Measurements from ENCODE around the gene C2orf92.

Gene C2orf92

DNA sequence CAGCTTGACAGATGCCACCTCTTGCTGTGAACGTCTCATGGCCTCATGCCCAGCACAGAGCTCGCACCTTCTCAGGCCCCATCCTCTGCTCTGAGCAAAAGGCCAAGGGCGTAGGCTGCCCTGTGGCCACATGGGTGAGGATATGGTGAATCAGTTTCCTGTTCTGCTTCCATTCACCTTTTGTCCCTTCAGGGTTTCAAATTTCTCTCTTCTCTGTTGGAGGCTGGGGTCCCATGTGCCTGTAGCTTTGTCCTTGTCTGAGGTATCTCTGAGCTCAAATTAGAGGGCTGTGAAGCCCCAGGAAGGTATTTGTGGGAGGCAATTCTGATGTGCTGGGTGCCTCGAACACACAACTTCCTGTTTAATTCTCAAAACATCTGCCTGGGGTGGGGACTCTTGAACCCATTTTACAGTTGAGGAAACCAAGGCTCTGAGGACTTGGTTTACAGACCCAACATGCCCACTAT is 72.9 kb downstream of the C2orf92 start:
- H3K4me3 ChIP-seq (ENCODE audit: low read depth, low read length) = no peak overlapping the region
- peak; percentile 27 for DNase-seq (ENCODE audit: low read depth)
- TF ChIP-seq, protein P1, sequence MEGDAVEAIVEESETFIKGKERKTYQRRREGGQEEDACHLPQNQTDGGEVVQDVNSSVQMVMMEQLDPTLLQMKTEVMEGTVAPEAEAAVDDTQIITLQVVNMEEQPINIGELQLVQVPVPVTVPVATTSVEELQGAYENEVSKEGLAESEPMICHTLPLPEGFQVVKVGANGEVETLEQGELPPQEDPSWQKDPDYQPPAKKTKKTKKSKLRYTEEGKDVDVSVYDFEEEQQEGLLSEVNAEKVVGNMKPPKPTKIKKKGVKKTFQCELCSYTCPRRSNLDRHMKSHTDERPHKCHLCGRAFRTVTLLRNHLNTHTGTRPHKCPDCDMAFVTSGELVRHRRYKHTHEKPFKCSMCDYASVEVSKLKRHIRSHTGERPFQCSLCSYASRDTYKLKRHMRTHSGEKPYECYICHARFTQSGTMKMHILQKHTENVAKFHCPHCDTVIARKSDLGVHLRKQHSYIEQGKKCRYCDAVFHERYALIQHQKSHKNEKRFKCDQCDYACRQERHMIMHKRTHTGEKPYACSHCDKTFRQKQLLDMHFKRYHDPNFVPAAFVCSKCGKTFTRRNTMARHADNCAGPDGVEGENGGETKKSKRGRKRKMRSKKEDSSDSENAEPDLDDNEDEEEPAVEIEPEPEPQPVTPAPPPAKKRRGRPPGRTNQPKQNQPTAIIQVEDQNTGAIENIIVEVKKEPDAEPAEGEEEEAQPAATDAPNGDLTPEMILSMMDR (conservative IDR thresholded peaks at IDR 0.05; ENCODE audit: low read depth, low read length) = no peak

DNA sequence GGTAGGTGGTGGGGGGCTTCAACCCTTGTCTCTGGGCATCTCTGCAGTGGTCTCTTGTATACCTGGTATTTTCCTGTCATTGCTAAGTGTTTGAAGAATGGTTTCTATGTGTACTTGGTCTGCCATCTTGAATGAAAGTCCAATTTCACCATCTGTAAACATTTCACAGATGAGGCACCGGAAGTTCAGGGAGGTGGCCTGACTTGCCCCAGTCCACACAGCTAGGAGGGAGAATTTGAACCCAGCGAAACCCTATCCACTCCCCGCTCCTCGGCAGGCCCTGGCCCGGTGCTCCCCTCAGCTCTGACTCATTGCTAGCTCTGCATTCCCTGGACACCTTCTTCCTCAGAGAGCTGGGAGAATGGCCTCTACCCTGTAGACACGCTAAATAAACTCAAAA is 74.4 kb downstream of the C2orf92 start:
- TF ChIP-seq, protein P1 (conservative IDR thresholded peaks at IDR 0.05; ENCODE audit: low read depth, low read length) = no peak
- DNase-seq (ENCODE audit: low read depth) = peak; percentile 25
- no peak overlapping the region for H3K4me3 ChIP-seq (ENCODE audit: low read depth, low read length)

DNA sequence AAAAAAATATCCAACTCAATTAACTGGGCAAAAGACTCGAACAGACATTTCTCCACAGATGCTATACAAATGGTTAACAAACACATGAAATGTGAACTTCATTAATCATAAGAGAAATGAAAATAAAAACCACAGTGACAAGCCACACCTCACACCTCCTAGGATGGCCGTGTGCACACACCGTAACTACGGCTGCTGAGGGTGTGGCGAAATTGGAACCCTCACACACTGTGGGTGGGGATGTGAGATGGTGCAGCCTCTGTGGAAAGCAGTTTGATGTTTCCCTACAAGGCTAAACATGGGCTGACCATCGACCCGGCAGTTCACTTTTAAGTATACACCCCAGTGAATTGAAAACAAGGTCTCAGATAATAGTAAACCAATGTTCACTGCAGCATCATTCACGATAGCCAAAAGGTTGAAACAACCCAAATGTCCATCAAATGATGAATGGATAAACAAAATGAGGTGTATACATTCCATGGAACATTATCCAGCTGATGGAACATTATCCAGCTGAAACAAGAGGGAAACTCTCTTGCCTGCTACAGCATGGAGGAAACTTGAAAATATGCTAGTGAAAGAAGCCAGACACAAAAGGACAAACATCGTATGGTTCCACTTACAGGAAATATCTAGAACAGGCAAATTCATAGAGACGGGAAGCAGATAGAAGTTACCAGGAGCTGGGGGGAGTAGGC is 76.1 kb downstream of the C2orf92 start:
- H3K4me3 ChIP-seq (ENCODE audit: low read depth, low read length) = no peak overlapping the region
- TF ChIP-seq, protein P1 (conservative IDR thresholded peaks at IDR 0.05; ENCODE audit: low read depth, low read length) = no peak
- no peak for DNase-seq (ENCODE audit: low read depth)

DNA sequence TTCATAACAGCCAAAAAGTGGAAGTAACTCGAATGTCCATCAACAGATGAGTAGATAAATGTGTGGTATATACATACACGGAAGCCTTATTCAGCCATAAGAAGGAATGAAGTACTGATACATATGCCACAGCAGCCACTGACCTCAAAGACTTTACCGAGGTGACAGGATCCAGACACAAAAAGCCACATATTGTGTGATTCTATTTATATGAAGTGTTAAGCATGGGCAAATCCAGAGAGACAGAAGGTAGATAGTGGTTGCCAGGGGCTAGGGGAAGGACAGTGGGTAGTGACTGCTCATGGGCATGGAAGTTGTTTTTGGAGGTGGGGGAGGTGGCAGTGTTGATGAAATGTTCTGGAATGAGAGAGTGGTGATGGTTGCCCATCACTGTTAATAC is 77.8 kb downstream of the C2orf92 start:
- TF ChIP-seq, protein P1 (conservative IDR thresholded peaks at IDR 0.05; ENCODE audit: low read depth, low read length) = no peak
- no peak overlapping the region for H3K4me3 ChIP-seq (ENCODE audit: low read depth, low read length)
- no peak for DNase-seq (ENCODE audit: low read depth)

DNA sequence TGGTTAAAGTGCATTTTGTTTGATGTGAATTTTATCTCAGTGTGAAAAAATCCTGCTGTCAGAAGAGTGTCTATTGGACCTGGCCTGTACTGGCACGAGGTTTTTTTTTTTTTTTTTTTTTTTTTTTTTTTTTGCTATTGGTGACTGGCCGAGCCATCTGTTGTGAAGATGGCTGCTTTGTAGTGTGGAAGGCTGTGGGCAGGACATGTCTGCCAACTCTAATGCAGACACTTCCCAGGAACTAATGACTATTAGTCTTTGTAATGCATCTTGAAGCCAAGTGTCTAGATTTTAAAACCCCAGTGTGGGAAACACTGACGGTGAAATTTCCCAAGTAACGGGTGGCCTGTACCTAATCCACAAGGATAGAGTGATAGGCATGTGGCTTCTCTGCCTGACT is 78.2 kb downstream of the C2orf92 start:
- H3K4me3 ChIP-seq (ENCODE audit: low read depth, low read length) = no peak overlapping the region
- TF ChIP-seq, protein P1 (conservative IDR thresholded peaks at IDR 0.05; ENCODE audit: low read depth, low read length) = no peak
- no peak for DNase-seq (ENCODE audit: low read depth)

DNA sequence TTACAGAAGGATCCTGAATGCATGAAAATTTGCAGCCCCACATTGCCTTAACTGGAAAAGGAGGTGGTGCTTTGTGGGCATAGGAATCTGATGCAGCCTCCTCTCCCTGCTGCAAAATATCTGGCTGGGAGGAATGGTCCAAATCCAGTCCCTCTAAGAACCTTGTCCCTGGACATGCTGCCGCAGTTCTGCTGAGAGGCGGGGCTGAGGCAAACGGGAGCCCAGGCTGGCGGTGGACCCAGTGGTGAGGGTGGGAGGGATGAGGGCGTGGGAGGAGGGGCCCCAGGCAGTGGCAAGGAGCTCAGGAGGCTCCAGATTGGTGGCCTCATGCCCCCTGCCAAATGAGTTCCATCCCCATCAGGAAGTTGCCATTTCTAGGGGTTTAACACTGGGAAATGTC is 80.1 kb downstream of the C2orf92 start:
- H3K4me3 ChIP-seq (ENCODE audit: low read depth, low read length) = no peak overlapping the region
- DNase-seq (ENCODE audit: low read depth) = no peak
- TF ChIP-seq, protein P1 (conservative IDR thresholded peaks at IDR 0.05; ENCODE audit: low read depth, low read length) = no peak

DNA sequence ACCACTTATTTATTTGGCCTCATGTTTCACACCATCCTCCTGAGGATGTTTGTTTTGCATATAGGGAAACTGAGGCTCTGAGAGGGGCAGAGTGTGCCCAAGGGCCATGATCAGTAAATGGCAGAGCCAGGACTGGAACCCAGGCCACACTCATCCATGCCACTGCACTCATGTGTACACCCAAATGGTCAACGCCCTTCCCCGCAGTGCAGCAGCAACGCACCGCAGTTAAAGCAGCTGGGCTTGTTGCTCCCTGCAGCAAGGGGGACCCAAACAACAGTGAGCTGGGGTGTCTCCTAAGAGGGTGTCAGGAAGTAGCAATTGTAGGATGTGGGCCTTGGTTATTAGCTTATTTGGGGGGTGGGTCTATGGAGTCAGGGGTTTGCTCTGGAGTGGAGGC is 80.5 kb downstream of the C2orf92 start:
- no peak overlapping the region for H3K4me3 ChIP-seq (ENCODE audit: low read depth, low read length)
- TF ChIP-seq, protein P1 (conservative IDR thresholded peaks at IDR 0.05; ENCODE audit: low read depth, low read length) = no peak
- DNase-seq (ENCODE audit: low read depth) = no peak

Data from choroid plexus epithelial cell (primary cell).